HepG2 (cell line): ENCODE data around the gene CIT. TPM values are rescaled to one million over a fixed set of nuclear protein-coding genes. Genes with fewer than 3 reads are reported as not detected.

Source experiments
- ATF7 ChIP-seq, 2 experiments: fragments of 450-650 bp in 1 of 2; sonication (generic) in 1 of 2; formaldehyde crosslinking in 1 of 2; IDR thresholded peaks; 2 replicates each; pipeline versions ENCODE4 v1.4.0 to v1.6.1; 2016 to 2020; ENCODE audit warnings: antibody characterized with exemption in 1 of 2, mild to moderate bottlenecking in 1 of 2, missing genetic modification reagents in 1 of 2
- BCL6 ChIP-seq: IDR thresholded peaks from 2 replicates; pipeline ENCODE4 v1.6.1; 2016; ENCODE audit warnings: missing genetic modification reagents, missing compliant biosample characterization
- BHLHE40 ChIP-seq: IDR thresholded peaks from 2 replicates; pipeline ENCODE4 v1.6.1; 2011; ENCODE audit warnings: low read length, improper control_type of control experiment
- DNMT1 ChIP-seq: sonication (generic); formaldehyde crosslinking; IDR thresholded peaks from 2 replicates; pipeline ENCODE4 v1.5.1; 2020; ENCODE audit warnings: mild to moderate bottlenecking, missing genetic modification reagents
- HDAC6 ChIP-seq: fragments of 200-600 bp; sonication (generic); IDR thresholded peaks from 2 replicates; pipeline ENCODE4 v1.7.0; 2017; ENCODE audit warnings: mild to moderate bottlenecking, antibody characterized with exemption, low read length, low read depth
- JUN ChIP-seq: sonication (generic); formaldehyde crosslinking; IDR thresholded peaks from 2 replicates; pipeline ENCODE4 v1.4.0; 2020; ENCODE audit warnings: mild to moderate bottlenecking, missing genetic modification reagents
- NRL ChIP-seq: sonication (generic); formaldehyde crosslinking; IDR thresholded peaks from 2 replicates; pipeline ENCODE4 v1.5.0; 2020; ENCODE audit warnings: missing genetic modification reagents, mild to moderate bottlenecking, moderate library complexity, borderline replicate concordance
- PPARG ChIP-seq: conservative IDR thresholded peaks from 2 replicates; pipeline ENCODE4 v1.6.1; 2016; ENCODE audit warnings: missing biosample characterization, missing genetic modification reagents
- SP1 ChIP-seq, 2 experiments: fragments of 450-650 bp in 1 of 2; sonication (generic) in 1 of 2; formaldehyde crosslinking in 1 of 2; IDR thresholded peaks; 2 replicates each; pipeline versions ENCODE4 v1.4.0 to v1.6.1; 2016 to 2020; ENCODE audit warnings: missing genetic modification reagents in 1 of 2
- THAP11 ChIP-seq: IDR thresholded peaks from 2 replicates; pipeline ENCODE4 v1.6.1; 2016; ENCODE audit warnings: missing biosample characterization, missing genetic modification reagents
- ZBTB3 ChIP-seq: sonication (generic); formaldehyde crosslinking; IDR thresholded peaks from 2 replicates; pipeline ENCODE4 v1.4.0; 2020; ENCODE audit warnings: low read depth, mild to moderate bottlenecking, moderate library complexity, missing genetic modification reagents, borderline replicate concordance
- ZFY ChIP-seq: sonication (generic); formaldehyde crosslinking; IDR thresholded peaks from 2 replicates; pipeline ENCODE4 v1.4.0; 2020; ENCODE audit warnings: missing genetic modification reagents
- ZNF10 ChIP-seq: sonication (generic); formaldehyde crosslinking; IDR thresholded peaks from 2 replicates; pipeline ENCODE4 v1.4.0; 2020; ENCODE audit warnings: mild to moderate bottlenecking, low read depth, missing genetic modification reagents, borderline replicate concordance
- ZNF225 ChIP-seq: sonication (generic); formaldehyde crosslinking; IDR thresholded peaks from 2 replicates; pipeline ENCODE4 v1.4.0; 2020; ENCODE audit warnings: mild to moderate bottlenecking, missing genetic modification reagents
- ZNF329 ChIP-seq: sonication (generic); formaldehyde crosslinking; IDR thresholded peaks from 2 replicates; pipeline ENCODE4 v1.9.0; 2021; ENCODE audit warnings: low read depth, mild to moderate bottlenecking, missing genetic modification reagents
- ZNF678 ChIP-seq: sonication (generic); formaldehyde crosslinking; IDR thresholded peaks from 2 replicates; pipeline ENCODE4 v1.4.0; 2020; ENCODE audit warnings: mild to moderate bottlenecking, missing genetic modification reagents
- polyA plus RNA-seq, 8 experiments: library from polyadenylated mRNA; depleted of rRNA in 3 of 8; stranded (reverse) in 7 of 8; unstranded in 1 of 8; fragments of >200 nt; fragmentation: Illumina TruSeq in 4 of 8; extraction: Trizol in 4 of 8; gene quantifications; 2 replicates each; pipeline versions ENCODE4 v1.2.1 to v1.2.3, GENCODE V29; 2011 to 2016; ENCODE audit warnings: low read depth in 4 of 8, missing spikeins in 1 of 8, mixed read lengths in 1 of 8; ENCODE audit not compliant: insufficient read depth in 1 of 8
- total RNA-seq, 5 experiments: library from RNA; depleted of rRNA; stranded (reverse); fragments of >200 nt; fragmentation: Illumina TruSeq; extraction: Trizol; gene quantifications; 2 replicates each; pipeline ENCODE4 v1.2.3, GENCODE V29; 2016; ENCODE audit warnings: low read depth in 1 of 5
- TF ChIP-seq, protein P1 (sequence below): sonication (generic); formaldehyde crosslinking; IDR thresholded peaks from 2 replicates; pipeline ENCODE4 v1.4.0; 2020; ENCODE audit warnings: missing genetic modification reagents, borderline replicate concordance
- TF ChIP-seq, protein P2 (sequence below): sonication (generic); formaldehyde crosslinking; IDR thresholded peaks from 2 replicates; pipeline ENCODE4 v1.4.0; 2020; ENCODE audit warnings: missing genetic modification reagents, borderline replicate concordance
- TF ChIP-seq, protein P3 (sequence below): fragments of 450-650 bp; IDR thresholded peaks from 2 replicates; pipeline ENCODE4 v1.6.1; 2017; ENCODE audit warnings: mild to moderate bottlenecking

CIT gene
- total and polyA plus RNA-seq, 2 of the 13 experiments (the other 11 are each of a cell fraction or from before 2014, with no cell fraction given) = 7.7 to 11.7 TPM

DNA sequence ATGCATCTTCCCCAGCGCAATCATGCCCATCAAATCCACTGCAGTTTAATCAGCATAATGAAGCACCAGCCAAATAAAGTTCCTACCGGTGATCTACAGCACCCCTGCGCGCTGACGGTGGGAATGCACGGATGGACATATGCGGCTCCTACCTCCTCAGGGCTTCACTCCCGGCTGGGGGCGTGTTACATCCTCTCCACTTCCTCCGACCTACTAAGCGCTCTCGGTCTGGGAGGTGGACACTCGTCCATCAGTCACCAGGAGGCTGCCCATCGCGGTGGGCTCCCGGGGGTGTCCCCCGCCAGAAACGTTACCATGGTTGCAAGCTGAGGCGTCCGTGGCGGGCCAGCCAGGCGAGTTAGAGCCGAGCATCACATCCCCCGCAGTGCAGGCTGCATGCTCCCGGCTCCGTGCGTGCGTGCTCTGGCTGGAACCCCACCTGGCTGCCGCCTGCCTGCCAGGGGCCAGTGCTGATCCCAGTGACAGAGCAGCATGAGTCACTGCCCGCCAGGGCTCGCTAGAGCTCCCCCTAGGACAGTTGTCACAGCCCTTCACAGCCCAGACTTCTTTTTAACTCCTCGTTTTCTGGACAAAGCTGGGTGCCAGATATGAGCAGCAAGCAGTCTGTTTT, 73.0 kb downstream of the CIT start (continued):
- TF ChIP-seq ZNF10 (CRISPR knock-in tag) (no peak), ZBTB3 (no peak), JUN (no peak; the same call in 1 of the 2 replicates), PPARG (CRISPR knock-in tag) (no peak), ZFY (CRISPR knock-in tag) (no peak), ZNF329 (no peak), THAP11 (no peak), DNMT1 (CRISPR knock-in tag) (no peak), BCL6 (no peak), SP1 (IDR thresholded peaks at IDR 0.05) (no peak), SP1 (CRISPR knock-in tag; IDR thresholded peaks at IDR 0.05) (no peak), ZNF225 (no peak), HDAC6 (no peak), ATF7 (IDR thresholded peaks at IDR 0.05) (no peak), ATF7 (CRISPR knock-in tag; IDR thresholded peaks at IDR 0.05) (no peak), NRL (CRISPR knock-in tag) (no peak), BHLHE40 (no peak), ZNF678 (CRISPR knock-in tag) (no peak)
- TF ChIP-seq, protein P1, sequence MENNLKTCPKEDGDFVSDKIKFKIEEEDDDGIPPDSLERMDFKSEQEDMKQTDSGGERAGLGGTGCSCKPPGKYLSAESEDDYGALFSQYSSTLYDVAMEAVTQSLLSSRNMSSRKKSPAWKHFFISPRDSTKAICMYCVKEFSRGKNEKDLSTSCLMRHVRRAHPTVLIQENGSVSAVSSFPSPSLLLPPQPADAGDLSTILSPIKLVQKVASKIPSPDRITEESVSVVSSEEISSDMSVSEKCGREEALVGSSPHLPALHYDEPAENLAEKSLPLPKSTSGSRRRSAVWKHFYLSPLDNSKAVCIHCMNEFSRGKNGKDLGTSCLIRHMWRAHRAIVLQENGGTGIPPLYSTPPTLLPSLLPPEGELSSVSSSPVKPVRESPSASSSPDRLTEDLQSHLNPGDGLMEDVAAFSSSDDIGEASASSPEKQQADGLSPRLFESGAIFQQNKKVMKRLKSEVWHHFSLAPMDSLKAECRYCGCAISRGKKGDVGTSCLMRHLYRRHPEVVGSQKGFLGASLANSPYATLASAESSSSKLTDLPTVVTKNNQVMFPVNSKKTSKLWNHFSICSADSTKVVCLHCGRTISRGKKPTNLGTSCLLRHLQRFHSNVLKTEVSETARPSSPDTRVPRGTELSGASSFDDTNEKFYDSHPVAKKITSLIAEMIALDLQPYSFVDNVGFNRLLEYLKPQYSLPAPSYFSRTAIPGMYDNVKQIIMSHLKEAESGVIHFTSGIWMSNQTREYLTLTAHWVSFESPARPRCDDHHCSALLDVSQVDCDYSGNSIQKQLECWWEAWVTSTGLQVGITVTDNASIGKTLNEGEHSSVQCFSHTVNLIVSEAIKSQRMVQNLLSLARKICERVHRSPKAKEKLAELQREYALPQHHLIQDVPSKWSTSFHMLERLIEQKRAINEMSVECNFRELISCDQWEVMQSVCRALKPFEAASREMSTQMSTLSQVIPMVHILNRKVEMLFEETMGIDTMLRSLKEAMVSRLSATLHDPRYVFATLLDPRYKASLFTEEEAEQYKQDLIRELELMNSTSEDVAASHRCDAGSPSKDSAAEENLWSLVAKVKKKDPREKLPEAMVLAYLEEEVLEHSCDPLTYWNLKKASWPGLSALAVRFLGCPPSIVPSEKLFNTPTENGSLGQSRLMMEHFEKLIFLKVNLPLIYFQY (CRISPR knock-in tag) = no peak
- TF ChIP-seq, protein P2, sequence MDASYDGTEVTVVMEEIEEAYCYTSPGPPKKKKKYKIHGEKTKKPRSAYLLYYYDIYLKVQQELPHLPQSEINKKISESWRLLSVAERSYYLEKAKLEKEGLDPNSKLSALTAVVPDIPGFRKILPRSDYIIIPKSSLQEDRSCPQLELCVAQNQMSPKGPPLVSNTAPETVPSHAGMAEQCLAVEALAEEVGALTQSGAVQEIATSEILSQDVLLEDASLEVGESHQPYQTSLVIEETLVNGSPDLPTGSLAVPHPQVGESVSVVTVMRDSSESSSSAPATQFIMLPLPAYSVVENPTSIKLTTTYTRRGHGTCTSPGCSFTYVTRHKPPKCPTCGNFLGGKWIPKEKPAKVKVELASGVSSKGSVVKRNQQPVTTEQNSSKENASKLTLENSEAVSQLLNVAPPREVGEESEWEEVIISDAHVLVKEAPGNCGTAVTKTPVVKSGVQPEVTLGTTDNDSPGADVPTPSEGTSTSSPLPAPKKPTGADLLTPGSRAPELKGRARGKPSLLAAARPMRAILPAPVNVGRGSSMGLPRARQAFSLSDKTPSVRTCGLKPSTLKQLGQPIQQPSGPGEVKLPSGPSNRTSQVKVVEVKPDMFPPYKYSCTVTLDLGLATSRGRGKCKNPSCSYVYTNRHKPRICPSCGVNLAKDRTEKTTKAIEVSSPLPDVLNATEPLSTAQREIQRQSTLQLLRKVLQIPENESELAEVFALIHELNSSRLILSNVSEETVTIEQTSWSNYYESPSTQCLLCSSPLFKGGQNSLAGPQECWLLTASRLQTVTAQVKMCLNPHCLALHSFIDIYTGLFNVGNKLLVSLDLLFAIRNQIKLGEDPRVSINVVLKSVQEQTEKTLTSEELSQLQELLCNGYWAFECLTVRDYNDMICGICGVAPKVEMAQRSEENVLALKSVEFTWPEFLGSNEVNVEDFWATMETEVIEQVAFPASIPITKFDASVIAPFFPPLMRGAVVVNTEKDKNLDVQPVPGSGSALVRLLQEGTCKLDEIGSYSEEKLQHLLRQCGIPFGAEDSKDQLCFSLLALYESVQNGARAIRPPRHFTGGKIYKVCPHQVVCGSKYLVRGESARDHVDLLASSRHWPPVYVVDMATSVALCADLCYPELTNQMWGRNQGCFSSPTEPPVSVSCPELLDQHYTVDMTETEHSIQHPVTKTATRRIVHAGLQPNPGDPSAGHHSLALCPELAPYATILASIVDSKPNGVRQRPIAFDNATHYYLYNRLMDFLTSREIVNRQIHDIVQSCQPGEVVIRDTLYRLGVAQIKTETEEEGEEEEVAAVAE (CRISPR knock-in tag) = no peak
- TF ChIP-seq, protein P3, sequence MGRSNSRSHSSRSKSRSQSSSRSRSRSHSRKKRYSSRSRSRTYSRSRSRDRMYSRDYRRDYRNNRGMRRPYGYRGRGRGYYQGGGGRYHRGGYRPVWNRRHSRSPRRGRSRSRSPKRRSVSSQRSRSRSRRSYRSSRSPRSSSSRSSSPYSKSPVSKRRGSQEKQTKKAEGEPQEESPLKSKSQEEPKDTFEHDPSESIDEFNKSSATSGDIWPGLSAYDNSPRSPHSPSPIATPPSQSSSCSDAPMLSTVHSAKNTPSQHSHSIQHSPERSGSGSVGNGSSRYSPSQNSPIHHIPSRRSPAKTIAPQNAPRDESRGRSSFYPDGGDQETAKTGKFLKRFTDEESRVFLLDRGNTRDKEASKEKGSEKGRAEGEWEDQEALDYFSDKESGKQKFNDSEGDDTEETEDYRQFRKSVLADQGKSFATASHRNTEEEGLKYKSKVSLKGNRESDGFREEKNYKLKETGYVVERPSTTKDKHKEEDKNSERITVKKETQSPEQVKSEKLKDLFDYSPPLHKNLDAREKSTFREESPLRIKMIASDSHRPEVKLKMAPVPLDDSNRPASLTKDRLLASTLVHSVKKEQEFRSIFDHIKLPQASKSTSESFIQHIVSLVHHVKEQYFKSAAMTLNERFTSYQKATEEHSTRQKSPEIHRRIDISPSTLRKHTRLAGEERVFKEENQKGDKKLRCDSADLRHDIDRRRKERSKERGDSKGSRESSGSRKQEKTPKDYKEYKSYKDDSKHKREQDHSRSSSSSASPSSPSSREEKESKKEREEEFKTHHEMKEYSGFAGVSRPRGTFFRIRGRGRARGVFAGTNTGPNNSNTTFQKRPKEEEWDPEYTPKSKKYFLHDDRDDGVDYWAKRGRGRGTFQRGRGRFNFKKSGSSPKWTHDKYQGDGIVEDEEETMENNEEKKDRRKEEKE = no peak
